Adrenal gland (tissue), 12 donors: Measurements from ENCODE around the gene DNAH12. TPM values are rescaled to one million over a fixed set of nuclear protein-coding genes. Genes with fewer than 3 reads are reported as not detected.
"Not testable (repeated sequence)": the region's sequence is repeated elsewhere in the genome, so short reads cannot be mapped to it uniquely, and the experiment has no call there.

Experiments used
- DNase-seq, 7 donors: peaks; one replicate each; pipeline ENCODE4 v3.0.0-alpha.2; 2019 to 2020
- H3K27ac ChIP-seq, 5 donors: fragments of 200-600 bp; sonication (generic) in 4 of 5; 1 replicate in 3 of 5; 2 replicates in 2 of 5; pipeline versions ENCODE4 v1.5.1 to v1.8.0; 2016 to 2020; ENCODE audit warnings: mild to moderate bottlenecking in 1 of 5
- H3K27me3 ChIP-seq: fragments of 200-600 bp; 2 replicates; pipeline ENCODE4 v1.8.0; 2021
- H3K36me3 ChIP-seq, 2 donors: fragments of 200-600 bp; replicated peaks in 1 of 2; 1 replicate in 1 of 2; 2 replicates in 1 of 2; pipeline versions ENCODE4 v1.5.1 to v1.8.0; 2018 to 2022
- H3K4me1 ChIP-seq, 2 donors: fragments of 200-600 bp; replicated peaks in 1 of 2; 1 replicate in 1 of 2; 2 replicates in 1 of 2; pipeline versions ENCODE4 v1.5.1 to v1.8.0; 2018 to 2021
- H3K4me3 ChIP-seq, 4 donors: fragments of 200-600 bp; sonication (generic) in 3 of 4; one replicate each; pipeline ENCODE4 v1.5.1; 2016 to 2018
- H3K9me3 ChIP-seq, 3 donors: fragments of 200-600 bp; sonication (generic) in 1 of 3; replicated peaks in 1 of 3; 1 replicate in 2 of 3; 2 replicates in 1 of 3; pipeline versions ENCODE4 v1.5.1 to v1.8.0; 2016 to 2021
- CTCF ChIP-seq, 6 experiments: fragments of 450-650 bp in 4 of 6; fragments of 200-600 bp in 2 of 6; sonication (generic) in 1 of 6; IDR thresholded peaks; 1 replicate in 5 of 6; 2 replicates in 1 of 6; pipeline versions ENCODE4 v1.5.1 to v1.8.0; 2016 to 2021; ENCODE audit warnings: antibody characterized with exemption in 6 of 6, mild to moderate bottlenecking in 2 of 6, moderate library complexity in 1 of 6
- POLR2A ChIP-seq, 2 donors: fragments of 450-650 bp; IDR thresholded peaks; one replicate each; pipeline ENCODE4 v1.6.1; 2017; ENCODE audit warnings: antibody characterized with exemption in 2 of 2, mild to moderate bottlenecking in 2 of 2, moderate library complexity in 1 of 2
- WGBS, 4 donors: extraction: QIAGEN DNeasy Blood & Tissue Kit in 2 of 4; methylation state at CpG; one replicate each; pipeline versions ENCODE4 v1.1.5 to v1.1.7; 2013 to 2017; 5-methylcytosine and 5-hydroxymethylcytosine counted together
- intact Hi-C, 2 donors: fragments of 100-400 bp; cut with DNase I; formaldehyde crosslinking; loops; one replicate each; pipeline versions ENCODE4 v1.14.1 to v1.15.0; 2022 to 2023
- polyA plus RNA-seq, 3 donors: library from polyadenylated mRNA; stranded (reverse); fragments of 200-250 nt in 2 of 3; fragments of 350-450 nt in 1 of 3; fragmentation: Illumina TruSeq in 1 of 3; extraction: RNeasy Lipid Tissue Mini Kit (QIAGEN cat#74804) in 1 of 3; gene quantifications; one replicate each; pipeline ENCODE4 v1.2.3, GENCODE V29; 2013 to 2014
- total RNA-seq, 9 donors: library from RNA; depleted of rRNA in 4 of 9; stranded (reverse); fragments of >200 nt in 4 of 9; fragments of 120-200 nt in 1 of 9; fragmentation: NEBNext Ultra II Directional in 1 of 9; extraction: Animal tissue kit (Norgen Biotek cat#: 25700) in 1 of 9; gene quantifications; one replicate each; pipeline versions ENCODE4 v1.1.0 to v1.2.4, GENCODE V29; 2013 to 2023
- donor health status: healthy with polysubstance abuse.
- donor health status: Bipolar disorder and iron deficiency.
- donor health status: DM: yes; HTN: yes; CAD: no.
- donor health status: DM: no; HTN: no; CAD: no.
- donor health status: DM: no; HTN: no; CAD: no.
- donor health status: DM: yes; HTN: yes; CAD: no.

The DNAH12 gene
- total and polyA plus RNA-seq, 12 donors: 0.16 to 1.8 (median 0.58) TPM

DNA sequence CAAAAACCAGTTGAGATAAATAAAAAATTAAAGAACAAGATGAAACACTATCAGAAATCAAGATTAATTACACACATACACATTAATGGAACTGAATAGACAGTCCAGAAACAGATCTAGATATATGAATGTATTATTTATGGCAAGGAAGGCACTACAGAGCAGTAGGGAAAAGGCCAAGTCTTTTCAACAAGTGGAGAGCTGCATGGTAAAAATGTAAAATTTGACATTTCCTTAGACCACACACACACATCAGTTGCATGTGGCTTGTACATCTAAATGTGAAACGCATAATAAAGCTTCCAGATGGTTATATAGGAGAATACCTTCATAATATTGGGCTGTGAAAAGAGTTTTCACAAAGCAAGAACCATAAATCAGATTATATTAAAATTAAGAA, 193.9 kb downstream of the DNAH12 start:
- H3K27me3 ChIP-seq: no peaks in the 10 kb centered on the region
- intact Hi-C loops: no loop called here
- no peaks in the 10 kb centered on the region for H3K36me3 ChIP-seq
- no peaks in the 10 kb centered on the region for H3K4me1 ChIP-seq
- no peak overlapping the region for H3K4me3 ChIP-seq
- no peak for TF ChIP-seq POLR2A (IDR thresholded peaks at IDR 0.05)
- no peaks in the 10 kb centered on the region for H3K9me3 ChIP-seq
- no peak for DNase-seq
- 62 to 79% (median 76%) methylated on average over 1 of the region's 1 CpG for WGBS, 4 donors
- H3K27ac ChIP-seq: no peak overlapping the region

GRCh38 chr3:57339071-57339642, 205.0 kb downstream of the DNAH12 start:
- H3K4me3 ChIP-seq, H3K4me1 ChIP-seq, H3K9me3 ChIP-seq, H3K36me3 ChIP-seq, DNase-seq, intact Hi-C loops, H3K27ac ChIP-seq, H3K27me3 ChIP-seq: not testable (repeated sequence)
- 39 to 66% (median 48%) methylated on average over 3 to 7 of the region's 7 CpGs for WGBS, 4 donors

DNA sequence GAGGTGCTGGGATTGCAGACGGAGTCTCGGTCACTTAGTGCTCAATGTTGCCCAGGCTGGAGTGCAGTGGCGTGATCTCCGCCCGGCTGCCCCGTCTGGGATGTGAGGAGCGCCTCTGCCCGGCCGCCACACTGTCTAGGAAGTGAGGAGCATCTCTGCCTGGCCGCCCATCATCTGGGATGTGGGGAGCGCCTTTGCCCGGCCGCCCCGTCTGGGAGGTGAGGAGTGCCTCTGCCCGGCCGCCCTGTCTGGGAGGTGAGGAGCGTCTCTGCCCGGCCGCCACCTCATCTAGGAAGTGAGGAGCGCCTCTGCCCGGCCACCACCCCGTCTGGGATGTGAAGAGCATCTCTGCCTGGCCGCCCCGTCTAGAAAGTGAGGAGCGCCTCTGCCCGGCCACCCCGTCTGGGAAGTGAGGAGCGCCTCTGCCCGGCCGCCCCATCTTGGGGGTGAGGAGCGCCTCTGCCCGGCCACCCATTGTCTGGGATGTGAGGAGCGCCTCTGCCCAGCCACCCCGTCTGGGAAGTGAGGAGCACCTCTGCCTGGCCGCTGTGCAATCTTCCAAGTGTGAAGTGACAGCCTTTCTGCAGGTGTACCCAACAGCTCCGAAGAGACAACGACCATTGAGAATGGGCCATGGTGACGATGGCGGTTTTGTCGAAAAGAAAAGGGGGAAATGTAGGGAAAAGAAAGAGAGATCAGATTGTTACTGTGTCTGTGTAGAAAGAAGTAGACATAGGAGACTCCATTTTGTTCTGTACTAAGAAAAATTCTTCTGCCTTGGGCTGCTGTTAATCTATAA, 205.7 kb downstream of the DNAH12 start:
- WGBS, 4 donors: 93% methylated on average over 27 to 40 of the region's 40 CpGs
- H3K4me3 ChIP-seq, H3K27ac ChIP-seq, H3K36me3 ChIP-seq, H3K4me1 ChIP-seq, H3K27me3 ChIP-seq, H3K9me3 ChIP-seq, DNase-seq, intact Hi-C loops: not testable (repeated sequence)

DNA sequence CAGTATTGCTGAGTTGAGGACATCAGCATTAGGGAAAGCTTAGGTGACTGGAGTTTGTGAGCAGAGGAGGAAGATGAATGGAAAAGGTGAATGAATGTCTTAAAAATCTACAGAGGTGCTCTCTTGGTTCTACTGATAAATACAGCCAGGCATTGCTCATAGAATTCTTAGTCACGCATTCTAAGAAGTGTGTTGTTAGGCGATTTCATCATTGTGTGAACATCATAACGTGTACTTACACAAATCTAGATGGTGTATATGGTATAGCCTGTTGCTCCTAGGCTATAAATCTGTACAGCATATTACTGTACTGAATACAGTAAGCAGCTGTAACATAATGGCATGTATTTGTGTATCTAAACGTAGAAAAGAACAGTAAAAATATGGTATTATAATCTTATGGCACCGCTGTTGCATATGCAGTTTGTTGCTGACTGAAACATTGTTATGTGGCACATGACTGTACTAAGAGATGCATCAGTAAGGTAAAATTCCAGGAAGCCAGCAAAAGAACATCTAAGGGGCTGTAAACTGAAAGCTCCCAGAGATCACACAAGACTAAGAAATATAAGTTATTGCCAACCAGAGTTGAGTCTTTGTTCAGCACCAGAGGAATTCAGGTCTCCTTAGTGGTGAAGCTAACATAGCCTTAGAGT, 208.7 kb downstream of the DNAH12 start:
- no peak for DNase-seq
- intact Hi-C loops: no loop called here
- WGBS, 4 donors: 79 to 92% (median 85%) methylated on average over 5 of the region's 5 CpGs
- H3K27ac ChIP-seq: no peak overlapping the region
- TF ChIP-seq POLR2A (IDR thresholded peaks at IDR 0.05): no peak
- H3K27me3 ChIP-seq: no peaks in the 10 kb centered on the region
- no peaks in the 10 kb centered on the region for H3K4me1 ChIP-seq
- H3K36me3 ChIP-seq: no peaks in the 10 kb centered on the region
- no peaks in the 10 kb centered on the region for H3K9me3 ChIP-seq
- no peak overlapping the region for H3K4me3 ChIP-seq

GRCh38 chr3:57331078-57331610, 213.0 kb downstream of the DNAH12 start:
- Histone ChIP-seq H3K36me3 (no peaks in the 10 kb centered on the region), H3K27ac (no peak overlapping the region), H3K27me3 (no peaks in the 10 kb centered on the region), H3K4me1 (no peaks in the 10 kb centered on the region), H3K4me3 (no peak overlapping the region), H3K9me3 (no peaks in the 10 kb centered on the region)
- DNase-seq: no peak
- 83 to 92% (median 85%) methylated on average over 3 of the region's 3 CpGs for WGBS, 4 donors
- TF ChIP-seq CTCF (IDR thresholded peaks at IDR 0.05) (no peak), POLR2A (IDR thresholded peaks at IDR 0.05) (no peak)
- intact Hi-C loops: no loop called here

- H3K4me1 ChIP-seq, H3K9me3 ChIP-seq, H3K27me3 ChIP-seq, H3K27ac ChIP-seq, H3K4me3 ChIP-seq, H3K36me3 ChIP-seq, intact Hi-C loops, DNase-seq: not testable (repeated sequence)
- WGBS, 4 donors: 72 to 100% (median 86%) methylated on average over 1 of the region's 1 CpG
These were observed 217.6 kb downstream of the DNAH12 start for GRCh38 chr3:57326498-57326897.
